Esophagus muscularis mucosa (tissue), 4 donors: Measurements from ENCODE around the gene BBC3. TPM values are rescaled to one million over a fixed set of nuclear protein-coding genes. Genes with fewer than 3 reads are reported as not detected.

Experiments
- DNase-seq: peaks from one replicate; pipeline ENCODE4 v3.0.0-alpha.2; 2017; ENCODE audit errors: extremely low spot score
- H3K27ac ChIP-seq, 4 donors: fragments of 200-600 bp; sonication (generic); replicated peaks in 1 of 4; 1 replicate in 3 of 4; 2 replicates in 1 of 4; pipeline ENCODE4 v1.5.1; 2016 to 2019; ENCODE audit warnings: mild to moderate bottlenecking in 1 of 4
- H3K27me3 ChIP-seq, 4 donors: fragments of 200-600 bp; sonication (generic); one replicate each; pipeline versions ENCODE4 v1.5.1 to v1.6.0; 2016 to 2019
- H3K36me3 ChIP-seq, 4 donors: fragments of 200-600 bp; sonication (generic); one replicate each; pipeline ENCODE4 v1.5.1; 2016 to 2019
- H3K4me1 ChIP-seq, 4 donors: fragments of 200-600 bp; sonication (generic); one replicate each; pipeline ENCODE4 v1.5.1; 2016 to 2019
- H3K4me3 ChIP-seq, 4 donors: fragments of 200-600 bp; sonication (generic); 1 replicate in 2 of 4; 2 replicates in 2 of 4; pipeline ENCODE4 v1.5.1; 2016 to 2019; ENCODE audit warnings: mild to moderate bottlenecking in 4 of 4, moderate library complexity in 1 of 4
- H3K9me3 ChIP-seq, 4 donors: fragments of 200-600 bp; sonication (generic); 1 replicate in 3 of 4; 2 replicates in 1 of 4; pipeline ENCODE4 v1.5.1; 2016 to 2019
- CTCF ChIP-seq, 3 experiments: fragments of 200-600 bp in 2 of 3; fragments of 450-650 bp in 1 of 3; sonication (generic) in 2 of 3; IDR thresholded peaks; one replicate each; pipeline ENCODE4 v1.5.1; 2017 to 2019; ENCODE audit warnings: antibody characterized with exemption in 3 of 3, mild to moderate bottlenecking in 2 of 3, moderate library complexity in 1 of 3
- EP300 ChIP-seq: sonication (generic); formaldehyde crosslinking; IDR thresholded peaks from one replicate; pipeline ENCODE4 v1.6.1; 2017; ENCODE audit warnings: antibody characterized with exemption
- POLR2A ChIP-seq: fragments of 450-650 bp; IDR thresholded peaks from one replicate; pipeline ENCODE4 v1.6.1; 2017; ENCODE audit warnings: antibody characterized with exemption, moderate library complexity, mild to moderate bottlenecking, low read depth
- POLR2AphosphoS5 ChIP-seq, 2 donors: sonication (generic); formaldehyde crosslinking; IDR thresholded peaks; one replicate each; pipeline ENCODE4 v1.6.1; 2017; ENCODE audit warnings: antibody characterized with exemption in 2 of 2
- WGBS: methylation state at CpG from one replicate; pipeline ENCODE4 v1.1.5; 2018; 5-methylcytosine and 5-hydroxymethylcytosine counted together
- intact Hi-C: fragments of 100-400 bp; cut with DNase I; formaldehyde crosslinking; loops from one replicate; pipeline ENCODE4 v1.15.1; 2023
- small RNA-seq, 3 donors: library from RNA; depleted of rRNA; stranded (forward); fragments of <200 nt; gene quantifications; one replicate each; pipeline ENCODE3, GENCODE V24; 2016
- total RNA-seq, 4 donors: library from RNA; depleted of rRNA; stranded (reverse); fragments of >200 nt; gene quantifications; one replicate each; pipeline versions ENCODE4 v1.1.0 to v1.2.1, GENCODE V29; 2016

Gene BBC3
- total RNA-seq, 4 donors from 2014 or later, result 5.0 to 21.3 (median 11.5) TPM

GRCh38 chr19:47172666-47173455 is 58.1 kb downstream of the BBC3 start:
- Histone ChIP-seq H3K9me3 (no peaks in the 10 kb centered on the region), H3K4me1 (peaks cover 26 to 29% (median 27%) of the 10 kb centered on the region in 4 donors), H3K27me3 (no peaks in the 10 kb centered on the region), H3K27ac (no peak overlapping the region), H3K4me3 (no peak overlapping the region), H3K36me3 (peaks cover 42 to 59% (median 54%) of the 10 kb centered on the region in 4 donors)
- DNase-seq, result no peak
- 96% methylated on average over 19 of the region's 19 CpGs for WGBS
- TF ChIP-seq POLR2AphosphoS5 (IDR thresholded peaks at IDR 0.05) (no peak), EP300 (no peak), POLR2A (no peak), CTCF (IDR thresholded peaks at IDR 0.05) (no peak)
- intact Hi-C loops, result no loop called here

Small RNA genes within 50 kb of the gene (small RNA-seq; reads per million reads assigned to genes)
- 0 reads per million in 3 donors for gene MIR3190

Other genes with a start within 250 kb of the BBC3 start
- gene NPAS1, start 211.4 kb downstream of the BBC3 start, total RNA-seq, result under 1 TPM in 1 of 4 donors, not detected in 3; 0.34 TPM
- gene TMEM160, start 182.6 kb downstream of the BBC3 start, total RNA-seq, result 10 to 100 TPM; 34.8 to 46.7 (median 41.6) TPM
- 10 to 100 TPM; 26.2 to 34.7 (median 30.2) TPM for gene ZC3H4, start 117.4 kb downstream of the BBC3 start, total RNA-seq
- gene SAE1, start 100.4 kb downstream of the BBC3 start, total RNA-seq, result 100 to 1,000 TPM; 130 to 143 (median 136) TPM
- gene CCDC9, start 25.3 kb upstream of the BBC3 start, total RNA-seq, result 10 to 100 TPM; 22.4 to 30.6 (median 25.5) TPM
- 10 to 100 TPM; 12.5 to 17.4 (median 16.9) TPM for gene INAFM1, start 43.7 kb upstream of the BBC3 start, total RNA-seq
- 10 to 100 TPM in 1 of 4 donors, 1 to 10 TPM in 3; 5.0 to 32.6 (median 7.0) TPM for gene C5AR1, start 78.7 kb upstream of the BBC3 start, total RNA-seq
- gene C5AR2, start 101.0 kb upstream of the BBC3 start, total RNA-seq, result 1 to 10 TPM in 1 of 4 donors, under 1 TPM in 3; 0.42 to 4.6 (median 0.72) TPM
- 10 to 100 TPM in 3 of 4 donors, 1 to 10 TPM in 1; 9.1 to 15.6 (median 12.2) TPM for gene DHX34, start 118.1 kb upstream of the BBC3 start, total RNA-seq
- 10 to 100 TPM; 22.8 to 33.2 (median 30.7) TPM for gene MEIS3, start 188.3 kb upstream of the BBC3 start, total RNA-seq
- gene SLC8A2, start 240.7 kb upstream of the BBC3 start, total RNA-seq, result 10 to 100 TPM in 2 of 4 donors, 1 to 10 TPM in 2; 6.2 to 18.7 (median 10.4) TPM